ENCODE results near the gene LRCH1.

LRCH1 gene

GRCh38 chr13:46612267-46612666, 59.3 kb downstream of the LRCH1 start:
- in situ Hi-C loops (cut with MboI; ENCODE audit: low sequenced_read_pairs), result no loop called here

GRCh38 chr13:46613409-46614049, 60.6 kb downstream of the LRCH1 start:
- in situ Hi-C loops (cut with MboI; ENCODE audit: low sequenced_read_pairs), result no loop called here

- in situ Hi-C loops (cut with MboI; ENCODE audit: low sequenced_read_pairs), result no loop called here
These were observed 61.6 kb downstream of the LRCH1 start for GRCh38 chr13:46614582-46614981.

- in situ Hi-C loops (cut with MboI; ENCODE audit: low sequenced_read_pairs), result no loop called here
These were observed 63.0 kb downstream of the LRCH1 start for GRCh38 chr13:46615888-46616531.

GRCh38 chr13:46617229-46617721, 64.3 kb downstream of the LRCH1 start:
- in situ Hi-C loops (cut with MboI; ENCODE audit: low sequenced_read_pairs), result no loop called here

GRCh38 chr13:46617885-46618284, 64.9 kb downstream of the LRCH1 start:
- in situ Hi-C loops (cut with MboI; ENCODE audit: low sequenced_read_pairs), result no loop called here

- in situ Hi-C loops (cut with MboI; ENCODE audit: low sequenced_read_pairs), result no loop called here
These were observed 65.8 kb downstream of the LRCH1 start for GRCh38 chr13:46618694-46619254.

- in situ Hi-C loops (cut with MboI; ENCODE audit: low sequenced_read_pairs), result no loop called here
These were observed 67.1 kb downstream of the LRCH1 start for GRCh38 chr13:46620029-46620428.

- in situ Hi-C loops (cut with MboI; ENCODE audit: low sequenced_read_pairs), result no loop called here
These were observed 67.5 kb downstream of the LRCH1 start for GRCh38 chr13:46620471-46620870.

- in situ Hi-C loops (cut with MboI; ENCODE audit: low sequenced_read_pairs), result no loop called here
These were observed 68.2 kb downstream of the LRCH1 start for GRCh38 chr13:46621133-46621532.

GRCh38 chr13:46621792-46622629, 69.0 kb downstream of the LRCH1 start:
- in situ Hi-C loops (cut with MboI; ENCODE audit: low sequenced_read_pairs), result no loop called here

GRCh38 chr13:46622630-46623256, 69.8 kb downstream of the LRCH1 start:
- in situ Hi-C loops (cut with MboI; ENCODE audit: low sequenced_read_pairs), result no loop called here

- in situ Hi-C loops (cut with MboI; ENCODE audit: low sequenced_read_pairs), result no loop called here
These were observed 71.4 kb downstream of the LRCH1 start for GRCh38 chr13:46624353-46624752.

- in situ Hi-C loops (cut with MboI; ENCODE audit: low sequenced_read_pairs), result no loop called here
These were observed 71.9 kb downstream of the LRCH1 start for GRCh38 chr13:46624821-46625220.

- in situ Hi-C loops (cut with MboI; ENCODE audit: low sequenced_read_pairs), result no loop called here
These were observed 74.5 kb downstream of the LRCH1 start for GRCh38 chr13:46627462-46627861.

- in situ Hi-C loops (cut with MboI; ENCODE audit: low sequenced_read_pairs), result no loop called here
These were observed 75.8 kb downstream of the LRCH1 start for GRCh38 chr13:46628622-46629365.

GRCh38 chr13:46629811-46630413, 76.9 kb downstream of the LRCH1 start:
- in situ Hi-C loops (cut with MboI; ENCODE audit: low sequenced_read_pairs), result no loop called here

- in situ Hi-C loops (cut with MboI; ENCODE audit: low sequenced_read_pairs), result no loop called here
These were observed 77.6 kb downstream of the LRCH1 start for GRCh38 chr13:46630431-46631178.

- in situ Hi-C loops (cut with MboI; ENCODE audit: low sequenced_read_pairs), result no loop called here
These were observed 78.2 kb downstream of the LRCH1 start for GRCh38 chr13:46631179-46631542.
